HG02885 (cell line): ENCODE measurements around the gene USP51.
A peak's percentile ranks its signal among the peaks of the same experiment; 100 is the strongest.
"Not testable (repeated sequence)": the region's sequence is repeated elsewhere in the genome, so short reads cannot be mapped to it uniquely, and the experiment has no call there.

Experiments used
- ATAC-seq: cut with Tn5 transposase; IDR thresholded peaks from one replicate; pipeline ENCODE4 v1.9.1; 2021; ENCODE audit warnings: mild to moderate bottlenecking; ENCODE audit not compliant: unreplicated experiment, poor library complexity

USP51 gene

GRCh38 chrX:55465791-55466190, 23.9 kb downstream of the USP51 start:
- not testable (repeated sequence) for ATAC-seq

DNA sequence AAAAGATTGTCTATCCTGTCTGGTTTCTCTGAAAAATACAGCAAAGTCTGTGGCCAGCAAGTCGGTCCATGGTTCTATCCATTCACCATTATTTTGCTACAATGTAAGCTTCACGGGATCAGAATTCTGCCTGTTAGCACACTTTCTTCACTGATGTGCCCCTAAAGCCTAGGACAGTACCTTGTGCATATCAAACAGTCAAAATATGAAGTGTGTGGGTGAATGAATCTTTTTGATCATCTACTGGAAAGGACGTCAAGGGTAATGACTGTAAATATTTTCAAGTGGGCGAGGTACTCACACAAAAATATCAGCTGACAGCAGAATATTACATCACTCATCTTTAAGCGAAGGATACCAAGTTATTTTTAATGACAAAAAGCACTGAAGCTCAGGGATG, 24.5 kb downstream of the USP51 start:
- not testable (repeated sequence) for ATAC-seq

- peak; percentile 43 for ATAC-seq
Measured at GRCh38 chrX:55464050-55464449, 25.6 kb downstream of the USP51 start.

DNA sequence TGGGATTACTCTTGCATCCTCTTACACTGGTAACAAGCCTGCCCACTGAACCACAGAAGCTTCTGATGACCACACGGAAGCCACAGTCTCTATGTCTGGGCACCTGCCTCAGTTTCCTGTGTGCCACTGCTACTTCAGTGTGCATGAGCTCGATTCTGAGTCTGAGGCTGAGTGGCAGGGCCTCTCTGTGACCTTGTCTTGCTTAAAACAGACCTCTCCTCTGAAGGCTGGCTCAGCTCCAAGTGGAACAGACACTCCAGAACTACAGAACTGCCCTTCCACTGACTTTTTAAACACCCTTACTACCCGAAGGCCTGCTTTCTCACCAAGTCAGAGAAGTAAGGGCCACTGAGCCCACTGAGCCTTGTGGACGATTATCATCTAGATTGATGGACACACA, 29.7 kb downstream of the USP51 start:
- ATAC-seq = not testable (repeated sequence)

- ATAC-seq = not testable (repeated sequence)
Measured at GRCh38 chrX:55459426-55459825, 30.2 kb downstream of the USP51 start.

GRCh38 chrX:55455708-55456107, 33.9 kb downstream of the USP51 start:
- ATAC-seq = not testable (repeated sequence)

DNA sequence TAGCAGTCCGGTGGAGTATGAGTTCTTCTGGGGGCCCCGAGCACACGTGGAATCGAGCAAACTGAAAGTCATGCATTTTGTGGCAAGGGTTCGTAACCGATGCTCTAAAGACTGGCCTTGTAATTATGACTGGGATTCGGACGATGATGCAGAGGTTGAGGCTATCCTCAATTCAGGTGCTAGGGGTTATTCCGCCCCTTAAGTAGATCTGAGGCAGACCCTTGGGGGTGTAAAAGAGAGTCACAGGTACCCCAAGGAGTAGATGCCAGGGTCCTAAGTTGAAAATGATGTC, 36.9 kb downstream of the USP51 start:
- ATAC-seq = no peak

GRCh38 chrX:55451990-55452832, 37.4 kb downstream of the USP51 start, which contains the start of gene MAGEH1:
Gene MAGEH1, plus strand, starts transcription at chrX:55452127. Its CDS starts 248 bp downstream, at chrX:55452375.
- peak; percentile 96 for ATAC-seq

DNA sequence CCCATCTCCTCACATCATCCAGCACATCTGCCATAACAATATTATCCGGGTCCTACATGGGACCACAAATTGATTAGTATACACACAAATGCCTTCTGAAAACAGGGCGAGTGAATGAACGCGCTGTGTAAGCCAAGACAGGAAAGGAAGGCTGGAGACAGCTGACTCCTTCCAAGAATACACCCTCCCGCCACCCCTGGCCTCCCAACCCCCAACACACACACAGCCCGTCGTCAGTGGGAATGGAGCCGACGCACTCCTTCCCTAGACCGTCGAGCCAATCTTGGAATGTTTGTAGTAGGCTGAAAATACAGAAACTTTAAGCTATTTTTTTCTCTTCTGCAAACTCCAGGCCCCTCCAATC, 38.0 kb downstream of the USP51 start:
- peak; percentile 32 for ATAC-seq

DNA sequence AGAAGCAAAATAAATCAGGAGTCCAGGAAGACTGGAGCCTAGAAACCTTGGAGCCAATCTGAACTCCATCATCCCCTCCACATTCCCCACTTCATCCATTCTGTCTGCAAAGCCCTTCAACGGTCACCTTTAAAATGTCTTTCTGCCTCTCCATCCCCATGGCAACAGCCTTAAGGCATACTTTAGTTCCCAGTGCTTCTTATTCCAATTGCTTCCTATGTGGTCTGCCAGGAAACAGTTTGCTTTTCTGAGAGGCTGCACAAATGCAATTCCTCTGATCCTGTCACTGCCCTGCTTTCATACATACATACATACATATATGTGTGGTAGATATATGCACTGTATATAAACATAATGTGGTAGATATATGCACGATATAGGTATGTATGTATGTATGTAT, 38.5 kb downstream of the USP51 start:
- ATAC-seq = no peak

DNA sequence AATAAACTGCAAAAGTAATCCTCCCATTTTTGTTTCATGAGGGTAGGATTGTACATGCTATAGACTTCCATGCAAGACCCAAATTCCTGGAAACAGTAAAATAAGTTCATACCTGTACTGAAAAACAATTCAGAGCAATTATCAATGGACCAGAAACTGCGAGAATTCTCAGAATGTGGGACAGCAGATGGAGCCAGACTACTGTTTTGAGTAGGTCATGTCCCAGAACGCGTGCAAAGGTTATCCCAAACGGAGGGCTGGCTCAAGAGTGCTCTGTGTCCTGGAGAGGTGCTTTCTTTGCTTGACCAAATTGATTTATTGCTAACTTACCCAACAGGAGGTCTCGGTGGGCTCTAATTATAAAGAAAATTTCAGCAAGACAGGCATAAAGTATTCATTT, 39.4 kb downstream of the USP51 start:
- ATAC-seq = no peak

- not testable (repeated sequence) for ATAC-seq
Measured at GRCh38 chrX:55443468-55443867, 46.2 kb downstream of the USP51 start.
